NB4 (cell line): ENCODE measurements around the gene DIAPH3.

Experiments
- DNase-seq: peaks from one replicate; pipeline ENCODE4 v3.0.0; 2010; ENCODE audit warnings: low read depth
- H3K4me3 ChIP-seq: one replicate; pipeline ENCODE4 v1.5.1; 2011; ENCODE audit warnings: mild to moderate bottlenecking, low read depth, low read length, moderate library complexity
- CTCF ChIP-seq: IDR thresholded peaks from one replicate; pipeline ENCODE4 v1.5.1; 2012; ENCODE audit warnings: low read depth, low read length
- MAX ChIP-seq: IDR thresholded peaks from 2 replicates; pipeline ENCODE4 v1.6.1; 2011; ENCODE audit warnings: low read depth, low read length
- MYC ChIP-seq: IDR thresholded peaks from 2 replicates; pipeline ENCODE4 v1.6.1; 2011; ENCODE audit warnings: low read depth, low read length
- POLR2A ChIP-seq: IDR thresholded peaks from 2 replicates; pipeline ENCODE4 v1.6.1; 2011; ENCODE audit warnings: mild to moderate bottlenecking; ENCODE audit not compliant: insufficient read length; ENCODE audit errors: extremely low read depth

Gene DIAPH3

GRCh38 chr13:59691501-59692066 lies 472.1 kb downstream of the DIAPH3 start:
- H3K4me3 ChIP-seq, result no peak overlapping the region
- DNase-seq, result no peak
- TF ChIP-seq MAX (no peak), POLR2A (no peak), MYC (no peak), CTCF (no peak)

- peak; percentile 7 for DNase-seq
- no peak overlapping the region for H3K4me3 ChIP-seq
- TF ChIP-seq MYC (no peak), POLR2A (no peak), CTCF (no peak), MAX (no peak)
These were observed 472.7 kb downstream of the DIAPH3 start for GRCh38 chr13:59690857-59691500.

GRCh38 chr13:59689057-59689456 lies 474.7 kb downstream of the DIAPH3 start:
- DNase-seq, result no peak
- no peak for TF ChIP-seq POLR2A
- no peak for TF ChIP-seq CTCF
- no peak for TF ChIP-seq MYC
- no peak for TF ChIP-seq MAX
- no peak overlapping the region for H3K4me3 ChIP-seq

- H3K4me3 ChIP-seq, result no peak overlapping the region
- DNase-seq, result no peak
These were observed 476.8 kb downstream of the DIAPH3 start for GRCh38 chr13:59686798-59687394.

GRCh38 chr13:59684105-59684504 lies 479.6 kb downstream of the DIAPH3 start:
- TF ChIP-seq POLR2A (no peak), MYC (no peak), CTCF (no peak), MAX (no peak)
- DNase-seq, result no peak
- no peak overlapping the region for H3K4me3 ChIP-seq

More at GRCh38 chr13:59686798-59687394, 476.8 kb downstream of the DIAPH3 start:
- no peak for TF ChIP-seq MAX
- TF ChIP-seq MYC, result no peak
- TF ChIP-seq POLR2A, result no peak
- TF ChIP-seq CTCF, result no peak
